ENCODE data around the gene CNIH2.

GRCh38 chr11:66228521-66228920, 49.5 kb upstream of the CNIH2 start:
- no peak for TF ChIP-seq AKAP8 (CRISPR knock-in tag; IDR thresholded peaks at IDR 0.05)
- TF ChIP-seq RBM22 (optimal IDR thresholded peaks at IDR 0.05; ENCODE audit: low read length) = no peak
- no peak for TF ChIP-seq BCL3 (CRISPR knock-in tag; IDR thresholded peaks at IDR 0.05)

Measured in HepG2 (cell line).